Ishikawa (cell line): ENCODE results near the gene ERBB4.

Experiments used
- CEBPB ChIP-seq: IDR thresholded peaks from 2 replicates; pipeline ENCODE4 v1.6.1; 2012
- CREB1 ChIP-seq: IDR thresholded peaks from 2 replicates; pipeline ENCODE4 v1.6.1; 2012; ENCODE audit warnings: low read depth
- EGR1 ChIP-seq: IDR thresholded peaks from 2 replicates; pipeline ENCODE4 v1.6.1; 2012
- EP300 ChIP-seq: IDR thresholded peaks from 2 replicates; pipeline ENCODE4 v1.6.1; 2012; ENCODE audit warnings: borderline replicate concordance
- RAD21 ChIP-seq: IDR thresholded peaks from 2 replicates; pipeline ENCODE4 v1.6.1; 2012; ENCODE audit warnings: low read depth
- TAF1 ChIP-seq: IDR thresholded peaks from 2 replicates; pipeline ENCODE4 v1.6.1; 2012; ENCODE audit warnings: low read depth, mild to moderate bottlenecking
- TF ChIP-seq, protein P1 (sequence below): IDR thresholded peaks from 2 replicates; pipeline ENCODE4 v1.6.1; 2012
- TF ChIP-seq, protein P2 (sequence below): IDR thresholded peaks from 2 replicates; pipeline ENCODE4 v1.6.1; 2012; ENCODE audit warnings: low read depth, mild to moderate bottlenecking

DNA sequence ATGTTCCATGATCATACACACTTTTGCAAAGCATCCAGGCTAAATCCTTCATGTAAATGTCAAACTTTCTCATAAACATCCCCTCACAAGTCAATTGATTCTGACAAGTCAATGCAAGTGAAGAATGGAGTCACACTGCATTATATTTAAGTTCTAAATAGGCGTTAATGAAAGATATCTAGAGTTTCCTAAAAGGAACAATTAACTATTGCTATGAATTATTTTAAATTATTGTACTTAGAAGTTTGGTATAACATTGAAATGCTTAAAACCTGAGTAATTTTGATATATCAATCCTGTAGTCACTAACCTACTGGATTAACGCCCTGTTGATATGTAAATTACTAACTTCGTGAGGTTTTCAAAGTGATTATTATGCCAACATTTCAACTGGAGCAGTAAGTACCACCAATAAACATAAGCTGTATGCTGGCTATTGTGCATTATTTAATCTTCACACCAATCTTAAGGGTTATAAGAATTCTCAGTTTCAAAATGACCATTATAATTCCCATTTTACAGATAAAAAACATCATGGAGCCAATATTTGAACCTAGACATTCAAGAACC is 884.3 kb downstream of the ERBB4 start:
- TF ChIP-seq, protein P1, sequence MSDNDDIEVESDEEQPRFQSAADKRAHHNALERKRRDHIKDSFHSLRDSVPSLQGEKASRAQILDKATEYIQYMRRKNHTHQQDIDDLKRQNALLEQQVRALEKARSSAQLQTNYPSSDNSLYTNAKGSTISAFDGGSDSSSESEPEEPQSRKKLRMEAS = no peak
- TF ChIP-seq RAD21 (no peak), TAF1 (no peak), EP300 (no peak), EGR1 (no peak), CEBPB (no peak), CREB1 (no peak)
- TF ChIP-seq, protein P2, sequence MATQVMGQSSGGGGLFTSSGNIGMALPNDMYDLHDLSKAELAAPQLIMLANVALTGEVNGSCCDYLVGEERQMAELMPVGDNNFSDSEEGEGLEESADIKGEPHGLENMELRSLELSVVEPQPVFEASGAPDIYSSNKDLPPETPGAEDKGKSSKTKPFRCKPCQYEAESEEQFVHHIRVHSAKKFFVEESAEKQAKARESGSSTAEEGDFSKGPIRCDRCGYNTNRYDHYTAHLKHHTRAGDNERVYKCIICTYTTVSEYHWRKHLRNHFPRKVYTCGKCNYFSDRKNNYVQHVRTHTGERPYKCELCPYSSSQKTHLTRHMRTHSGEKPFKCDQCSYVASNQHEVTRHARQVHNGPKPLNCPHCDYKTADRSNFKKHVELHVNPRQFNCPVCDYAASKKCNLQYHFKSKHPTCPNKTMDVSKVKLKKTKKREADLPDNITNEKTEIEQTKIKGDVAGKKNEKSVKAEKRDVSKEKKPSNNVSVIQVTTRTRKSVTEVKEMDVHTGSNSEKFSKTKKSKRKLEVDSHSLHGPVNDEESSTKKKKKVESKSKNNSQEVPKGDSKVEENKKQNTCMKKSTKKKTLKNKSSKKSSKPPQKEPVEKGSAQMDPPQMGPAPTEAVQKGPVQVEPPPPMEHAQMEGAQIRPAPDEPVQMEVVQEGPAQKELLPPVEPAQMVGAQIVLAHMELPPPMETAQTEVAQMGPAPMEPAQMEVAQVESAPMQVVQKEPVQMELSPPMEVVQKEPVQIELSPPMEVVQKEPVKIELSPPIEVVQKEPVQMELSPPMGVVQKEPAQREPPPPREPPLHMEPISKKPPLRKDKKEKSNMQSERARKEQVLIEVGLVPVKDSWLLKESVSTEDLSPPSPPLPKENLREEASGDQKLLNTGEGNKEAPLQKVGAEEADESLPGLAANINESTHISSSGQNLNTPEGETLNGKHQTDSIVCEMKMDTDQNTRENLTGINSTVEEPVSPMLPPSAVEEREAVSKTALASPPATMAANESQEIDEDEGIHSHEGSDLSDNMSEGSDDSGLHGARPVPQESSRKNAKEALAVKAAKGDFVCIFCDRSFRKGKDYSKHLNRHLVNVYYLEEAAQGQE = no peak
